Choroid plexus epithelial cell (primary cell): ENCODE results near the gene FNDC5.

Experiments used
- DNase-seq: peaks from one replicate; pipeline ENCODE4 v3.0.0-alpha.2; 2010; ENCODE audit warnings: low read depth
- H3K4me3 ChIP-seq: 2 replicates; pipeline ENCODE4 v1.5.1; 2011; ENCODE audit warnings: low read depth, mild to moderate bottlenecking, control low read depth, low read length, moderate library complexity
- CTCF ChIP-seq: conservative IDR thresholded peaks from 2 replicates; pipeline ENCODE4 v1.5.1; 2011; ENCODE audit warnings: low read depth, mild to moderate bottlenecking, control low read depth, inconsistent platforms, low read length, moderate library complexity

FNDC5 gene

GRCh38 chr1:32825181-32825580 is 45.5 kb downstream of the FNDC5 start:
- no peak for DNase-seq
- no peak overlapping the region for H3K4me3 ChIP-seq
- TF ChIP-seq CTCF, result no peak

DNA sequence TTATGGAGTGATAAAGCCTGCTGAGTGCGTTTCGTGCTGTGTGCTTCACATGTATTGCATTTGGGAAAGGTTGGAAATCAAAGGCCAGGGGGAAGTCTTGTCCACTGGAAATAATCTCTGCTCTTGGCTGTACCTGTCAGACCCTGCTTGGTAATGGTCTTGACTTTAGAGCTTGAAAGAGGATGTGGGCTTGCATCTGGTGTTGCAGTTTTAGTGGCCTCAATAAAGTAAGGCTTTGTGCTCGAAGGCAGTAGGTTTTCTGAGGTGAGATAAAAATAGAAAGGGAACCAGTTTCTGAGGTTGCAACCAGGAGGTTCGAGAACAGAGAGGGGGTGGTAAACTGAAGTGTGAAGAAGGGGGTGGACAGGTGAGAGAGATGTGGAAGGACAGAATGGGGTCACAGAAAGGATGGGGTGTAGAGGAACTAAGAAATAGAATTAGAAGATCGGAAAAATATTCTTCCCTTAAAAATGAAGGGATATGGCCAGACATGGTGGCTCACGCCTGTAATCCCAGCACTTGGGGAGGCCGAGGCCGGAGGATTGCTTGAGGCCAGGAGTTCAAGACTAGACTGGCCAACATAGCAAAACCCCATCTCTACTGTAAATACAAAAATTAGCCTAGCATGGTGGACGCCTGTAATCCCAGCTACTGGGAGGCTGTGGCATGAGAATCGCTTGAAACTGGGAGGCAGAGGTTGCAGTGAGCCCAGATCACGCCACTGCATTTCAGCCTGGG is 51.7 kb downstream of the FNDC5 start:
- H3K4me3 ChIP-seq, result peak overlapping the region; percentile 99
- no peak for DNase-seq
- TF ChIP-seq CTCF, result no peak

DNA sequence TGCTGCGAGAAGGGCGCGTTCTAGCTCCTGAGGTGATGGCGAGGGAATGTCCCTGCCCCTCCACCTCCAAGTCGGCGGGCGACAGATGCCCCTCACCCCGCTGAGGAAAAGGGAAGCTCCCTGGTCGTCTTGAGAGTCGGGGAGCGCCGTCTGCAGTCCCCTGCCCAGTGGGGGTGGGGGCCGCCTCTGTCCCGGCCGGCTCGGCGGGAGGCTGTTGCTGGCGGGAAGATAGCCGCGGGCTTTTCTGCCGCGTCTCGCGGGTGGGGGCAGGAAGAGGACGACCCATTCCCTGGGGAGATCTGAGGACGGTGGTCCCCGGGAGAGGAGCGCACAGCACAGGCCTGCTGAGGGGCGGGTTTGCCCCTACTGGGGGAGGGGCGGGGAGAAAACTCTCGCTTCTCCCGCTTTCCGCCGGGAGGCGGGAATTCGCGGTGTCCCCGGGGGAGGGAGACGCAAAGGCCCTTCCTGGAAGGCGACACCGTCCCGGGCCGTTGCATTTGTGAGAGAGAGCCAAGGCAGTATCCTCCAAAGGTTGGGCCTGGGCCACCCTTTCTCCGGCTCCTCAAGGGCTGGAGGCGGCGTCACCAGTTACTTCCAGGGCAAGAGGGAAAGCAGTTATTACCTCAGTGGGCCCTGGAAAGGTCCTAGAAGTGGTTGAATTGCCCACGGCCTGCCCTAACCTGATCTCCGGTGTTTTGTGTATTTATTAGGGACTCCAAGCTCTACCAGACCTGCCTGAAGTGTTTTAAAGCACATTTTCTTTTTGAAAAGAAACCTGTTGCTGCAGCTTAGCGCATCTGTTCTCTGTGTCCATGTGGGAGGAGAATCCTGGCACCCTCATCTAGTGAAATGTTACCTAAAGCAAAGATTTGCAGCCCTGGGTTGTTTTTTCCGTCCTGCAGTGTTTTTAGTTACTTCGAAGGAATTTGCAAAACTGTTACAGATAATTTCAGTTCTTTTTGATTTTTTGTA is 52.6 kb downstream of the FNDC5 start:
- peak; percentile 48 for DNase-seq
- H3K4me3 ChIP-seq, result peak overlapping the region; percentile 99
- TF ChIP-seq CTCF, result no peak

GRCh38 chr1:32817159-32817814 is 53.4 kb downstream of the FNDC5 start, which contains the start of the genes S100PBP and YARS1:
Gene S100PBP, plus strand, starts transcription at chr1:32817653. Its CDS starts 8,447 bp downstream, at chr1:32826100.
Gene YARS1, minus strand, starts transcription at chr1:32817358. Its CDS starts 114 bp downstream, at chr1:32817244.
- H3K4me3 ChIP-seq, result peak within 1 kb of the TSS; percentile 99
- DNase-seq, result peak; percentile 99
- TF ChIP-seq CTCF, result no peak

- peak; percentile 46 for DNase-seq
- no peak for TF ChIP-seq CTCF
- peak overlapping the region; percentile 99 for H3K4me3 ChIP-seq
These were observed 54.0 kb downstream of the FNDC5 start for GRCh38 chr1:32816676-32817158.

GRCh38 chr1:32813941-32814739 is 56.6 kb downstream of the FNDC5 start:
- no peak overlapping the region for H3K4me3 ChIP-seq
- no peak for TF ChIP-seq CTCF
- DNase-seq, result peak; percentile 49
